Colonic mucosa (tissue), 4 donors: ENCODE data around the gene STAC3. TPM values are rescaled to one million over a fixed set of nuclear protein-coding genes. Genes with fewer than 3 reads are reported as not detected.
A peak's percentile ranks its signal among the peaks of the same experiment; 100 is the strongest.
"Not testable (repeated sequence)": the region's sequence is repeated elsewhere in the genome, so short reads cannot be mapped to it uniquely, and the experiment has no call there.

ENCODE experiments used
- DNase-seq: peaks from one replicate; pipeline ENCODE4 v3.0.0-alpha.2; 2020
- H3K27ac ChIP-seq: fragments of 200-600 bp; one replicate; pipeline ENCODE4 v1.8.0; 2021
- H3K27me3 ChIP-seq: fragments of 200-600 bp; one replicate; pipeline ENCODE4 v1.8.0; 2021
- H3K36me3 ChIP-seq: fragments of 200-600 bp; one replicate; pipeline ENCODE4 v1.8.0; 2021
- H3K4me1 ChIP-seq: fragments of 200-600 bp; one replicate; pipeline ENCODE4 v1.8.0; 2021; ENCODE audit warnings: mild to moderate bottlenecking
- H3K4me3 ChIP-seq: fragments of 200-600 bp; one replicate; pipeline ENCODE4 v1.8.0; 2021
- H3K9ac ChIP-seq, 2 donors: one replicate each; pipeline ENCODE4 v1.7.0; 2013; ENCODE audit warnings: control low read depth in 2 of 2, low read depth in 2 of 2, low read length in 2 of 2
- H3K9me3 ChIP-seq: fragments of 200-600 bp; one replicate; pipeline ENCODE4 v1.8.0; 2021
- CTCF ChIP-seq: fragments of 200-600 bp; IDR thresholded peaks from one replicate; pipeline ENCODE4 v1.8.0; 2022; ENCODE audit warnings: antibody characterized with exemption, mild to moderate bottlenecking
- intact Hi-C: fragments of 100-400 bp; cut with DNase I; formaldehyde crosslinking; loops from one replicate; pipeline ENCODE4 v1.14.1; 2022
- total RNA-seq, 2 donors: library from RNA; stranded (reverse); fragmentation: NEBNext Ultra II Directional in 1 of 2; extraction: Animal tissue kit (Norgen Biotek cat#: 25700) in 1 of 2; gene quantifications; one replicate each; pipeline ENCODE4 v1.2.1, GENCODE V29; 2021
- donor health status: healthy.
- donor health status: DM: no; HTN: no; CAD: no.
- donor health status: DM: no; HTN: no; CAD: no.

The STAC3 gene
- total RNA-seq = 1 to 10 TPM; 1.9 to 2.7 TPM

GRCh38 chr12:57250956-57251355 lies at the start of gene STAC3:
STAC3 (minus strand) TSS chr12:57251187; CDS start chr12:57249636, 1,551 bp downstream.
- Histone ChIP-seq H3K4me1 (no peaks in the 10 kb centered on the region), H3K9ac (no peak within 1 kb of the TSS), H3K4me3 (no peak within 1 kb of the TSS), H3K27ac (no peak within 1 kb of the TSS), H3K27me3 (no peaks in the 10 kb centered on the region), H3K9me3 (no peaks in the 10 kb centered on the region), H3K36me3 (no peaks in the 10 kb centered on the region)
- intact Hi-C loops = no loop called here
- no peak for TF ChIP-seq CTCF
- DNase-seq = no peak

- H3K9me3 ChIP-seq = no peaks in the 10 kb centered on the region
- intact Hi-C loops = no loop called here
- H3K4me1 ChIP-seq = no peaks in the 10 kb centered on the region
- H3K36me3 ChIP-seq = peaks cover 7% of the 10 kb centered on the region
- H3K4me3 ChIP-seq = no peak overlapping the region
- H3K27ac ChIP-seq = no peak overlapping the region
- H3K27me3 ChIP-seq = no peaks in the 10 kb centered on the region
- TF ChIP-seq CTCF = no peak
- H3K9ac ChIP-seq = no peak overlapping the region
- no peak for DNase-seq
Observed at GRCh38 chr12:57299514-57300016, 48.6 kb upstream of the STAC3 start.

- peaks cover 7% of the 10 kb centered on the region for H3K36me3 ChIP-seq
- H3K27ac ChIP-seq = no peak overlapping the region
- H3K9ac ChIP-seq = no peak overlapping the region
- intact Hi-C loops = no loop called here
- H3K27me3 ChIP-seq = no peaks in the 10 kb centered on the region
- TF ChIP-seq CTCF = no peak
- no peaks in the 10 kb centered on the region for H3K9me3 ChIP-seq
- H3K4me1 ChIP-seq = no peaks in the 10 kb centered on the region
- no peak overlapping the region for H3K4me3 ChIP-seq
- no peak for DNase-seq
Observed at GRCh38 chr12:57296291-57296690, 45.3 kb upstream of the STAC3 start.

GRCh38 chr12:57282073-57282472 lies 31.1 kb upstream of the STAC3 start:
- H3K9ac ChIP-seq, H3K27me3 ChIP-seq, H3K4me1 ChIP-seq, H3K9me3 ChIP-seq, H3K36me3 ChIP-seq, intact Hi-C loops, H3K4me3 ChIP-seq, DNase-seq, H3K27ac ChIP-seq: not testable (repeated sequence)

- TF ChIP-seq CTCF = no peak
- no peaks in the 10 kb centered on the region for H3K9me3 ChIP-seq
- peak; percentile 79 for DNase-seq
- no peak overlapping the region for H3K4me3 ChIP-seq
- H3K36me3 ChIP-seq = no peaks in the 10 kb centered on the region
- peak overlapping the region in 1 of 2 donors; percentile 12 for H3K9ac ChIP-seq
- H3K4me1 ChIP-seq = peaks cover 5% of the 10 kb centered on the region
- intact Hi-C loops = no loop called here
- H3K27me3 ChIP-seq = no peaks in the 10 kb centered on the region
- H3K27ac ChIP-seq = peak overlapping the region; percentile 78
Observed at GRCh38 chr12:57280211-57281062, 29.4 kb upstream of the STAC3 start.
